GM18868 (cell line): ENCODE data around the gene FAM117A.
A peak's percentile ranks its signal among the peaks of the same experiment; 100 is the strongest.
"Not testable (repeated sequence)": the region's sequence is repeated elsewhere in the genome, so short reads cannot be mapped to it uniquely, and the experiment has no call there.

ENCODE experiments used
- ATAC-seq: cut with Tn5 transposase; IDR thresholded peaks from one replicate; pipeline ENCODE4 v1.9.1; 2021; ENCODE audit warnings: mild to moderate bottlenecking, moderate library complexity; ENCODE audit not compliant: unreplicated experiment

FAM117A gene

DNA sequence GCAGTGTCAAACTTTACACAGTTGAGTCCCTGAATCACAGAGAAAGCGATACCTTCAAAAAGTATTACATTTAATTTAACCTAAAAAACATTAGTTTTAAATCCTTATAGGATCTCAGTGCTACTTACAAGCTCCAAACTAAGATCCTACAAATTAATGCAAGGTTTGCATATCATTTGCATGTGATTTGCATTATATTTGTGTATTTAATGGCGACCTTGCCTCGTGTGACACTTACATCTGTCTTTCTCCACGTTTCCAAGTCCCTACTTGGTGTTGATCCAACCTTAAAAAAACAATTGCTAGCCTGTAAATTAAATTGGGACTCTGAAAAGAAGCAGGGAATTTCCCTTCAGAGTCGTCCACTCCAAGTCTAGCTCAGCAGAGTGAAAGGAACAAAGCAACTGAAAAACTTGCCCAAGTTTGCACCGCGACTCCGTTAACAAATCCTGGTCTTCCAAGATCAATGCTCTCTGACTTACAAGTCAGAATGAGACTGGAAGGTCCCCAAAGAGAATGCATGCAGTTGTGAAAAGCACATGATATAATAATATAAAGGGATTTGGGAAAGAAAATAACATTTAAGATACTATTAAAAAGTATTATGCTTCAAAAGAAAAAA is 739 bp upstream of the FAM117A start:
- ATAC-seq = no peak

DNA sequence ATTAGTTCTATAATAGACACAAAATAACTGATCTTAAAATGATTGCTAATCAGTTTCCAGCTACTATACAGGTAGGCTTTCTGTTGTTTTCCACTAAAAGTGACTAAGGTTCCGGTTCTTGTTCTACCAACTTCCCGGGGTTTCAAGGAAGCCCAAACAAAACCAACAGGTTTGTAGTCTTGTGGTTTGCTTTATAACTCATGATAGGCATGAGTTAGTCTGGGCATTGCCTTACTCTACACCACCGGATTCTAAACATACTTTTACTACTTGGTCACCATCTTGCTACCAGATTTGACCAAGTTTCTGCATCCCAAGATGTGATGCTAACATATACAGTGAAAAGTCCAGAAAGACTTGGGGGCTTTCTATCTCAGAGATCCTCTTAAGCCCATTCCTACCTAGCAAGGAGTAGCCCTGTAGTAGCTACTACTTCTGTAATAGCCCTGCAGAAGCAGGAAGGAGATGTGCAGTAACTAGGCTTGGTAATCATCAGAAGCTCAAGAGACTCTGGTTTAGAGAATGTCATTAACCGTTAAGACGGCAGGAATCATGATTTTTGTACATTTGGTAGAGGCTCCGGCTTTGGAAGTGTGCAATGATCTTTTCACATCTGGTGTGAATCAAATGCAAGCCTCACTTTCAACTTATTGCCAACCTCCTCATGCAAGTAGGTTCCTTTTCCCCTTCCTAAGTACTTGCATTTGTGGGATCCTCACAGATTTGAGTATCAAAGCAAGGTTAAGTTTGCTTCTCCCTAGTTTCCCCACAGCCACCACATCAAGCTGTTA is 1.6 kb downstream of the FAM117A start:
- ATAC-seq = no peak

DNA sequence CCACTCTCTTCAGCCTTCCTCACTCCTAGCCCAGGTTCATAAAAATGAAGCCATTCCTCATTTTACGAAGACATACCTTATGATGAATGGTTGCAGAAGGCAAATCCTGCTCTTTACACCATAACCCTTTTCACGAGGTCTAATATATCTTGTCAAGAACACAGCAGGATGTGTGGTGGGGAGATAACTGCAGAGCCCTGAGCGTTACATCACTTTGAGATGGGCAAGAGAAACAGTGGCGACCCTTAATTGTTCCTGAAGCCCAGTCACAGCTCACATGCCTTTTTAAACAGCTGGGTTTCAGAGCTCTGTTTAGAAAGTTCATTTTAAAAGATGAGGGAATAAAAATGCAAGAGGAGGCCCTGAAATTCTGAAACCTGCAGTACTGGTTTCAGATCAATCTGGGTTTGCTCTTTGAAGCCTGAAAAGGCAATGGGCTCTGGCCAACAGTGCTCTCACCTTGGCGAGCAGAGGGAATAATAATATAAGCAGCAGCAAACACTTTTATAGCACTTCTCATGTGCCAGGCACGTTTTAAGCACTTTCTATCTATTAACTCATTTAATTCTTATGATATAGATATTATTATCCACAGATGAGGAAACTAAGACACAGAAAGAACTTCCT is 2.9 kb downstream of the FAM117A start:
- no peak for ATAC-seq

DNA sequence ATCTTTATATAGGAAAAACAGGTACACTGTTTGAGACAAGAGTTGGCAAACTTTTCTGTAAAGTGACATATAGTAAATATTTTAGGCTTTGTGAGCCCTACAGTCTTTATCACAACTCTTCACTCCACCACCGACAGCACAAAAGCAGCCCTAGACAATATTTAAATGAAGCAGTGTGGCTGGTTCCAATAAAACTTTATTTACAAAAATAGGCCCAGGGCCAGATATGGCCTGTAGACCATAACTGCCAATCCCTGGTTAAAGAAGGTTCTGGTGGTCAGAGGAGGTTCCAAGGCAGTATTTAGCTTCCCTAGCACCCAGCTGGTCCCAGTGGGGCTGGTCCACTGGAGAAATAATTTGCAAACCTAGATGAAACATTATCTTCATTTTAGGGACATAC is 3.6 kb downstream of the FAM117A start:
- ATAC-seq = no peak

DNA sequence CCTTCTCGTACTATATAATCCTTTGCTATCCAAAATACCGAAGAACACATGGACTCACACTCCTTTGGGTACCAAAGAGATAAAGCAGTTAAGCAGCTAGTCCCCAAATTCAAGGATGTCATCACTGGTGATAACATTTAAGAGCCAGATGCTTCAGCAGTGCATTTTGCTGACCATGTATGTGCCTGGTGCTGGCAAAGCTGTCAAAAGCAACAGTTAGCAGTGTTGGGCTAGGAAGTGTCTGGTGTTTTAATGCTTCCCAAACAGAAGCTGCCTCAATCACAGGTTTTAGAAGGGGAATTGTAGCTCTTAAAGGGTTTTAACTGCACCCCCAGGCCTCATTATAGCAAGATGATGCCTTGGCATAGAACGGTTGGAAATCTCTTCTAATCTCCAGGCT is 4.7 kb downstream of the FAM117A start:
- ATAC-seq = no peak

DNA sequence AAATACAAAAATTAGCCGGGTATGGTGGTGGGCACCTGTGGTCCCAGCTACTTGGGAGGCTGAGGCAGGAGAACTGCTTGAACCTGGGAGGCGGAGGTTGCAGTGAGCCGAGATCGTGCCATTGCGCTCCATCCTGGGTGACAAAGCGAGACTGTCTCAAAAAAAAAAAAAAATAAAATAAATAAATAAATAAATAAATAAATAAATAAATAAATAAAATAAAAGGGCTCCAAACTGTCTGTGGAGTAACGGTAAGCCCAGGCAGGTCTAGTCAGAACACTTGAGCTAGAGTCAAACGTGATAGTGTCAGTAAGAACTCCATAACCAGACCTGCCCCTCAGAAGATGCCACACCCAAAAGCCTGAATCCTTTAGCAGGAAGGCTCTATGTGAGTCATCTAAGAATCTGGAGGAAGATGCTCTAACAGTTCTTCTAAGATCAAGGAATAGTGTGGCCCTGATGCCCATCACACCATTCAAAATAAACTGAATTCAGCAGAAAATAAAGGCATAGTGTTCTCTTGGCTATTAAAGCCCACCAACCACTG is 5.4 kb downstream of the FAM117A start:
- ATAC-seq = not testable (repeated sequence)

DNA sequence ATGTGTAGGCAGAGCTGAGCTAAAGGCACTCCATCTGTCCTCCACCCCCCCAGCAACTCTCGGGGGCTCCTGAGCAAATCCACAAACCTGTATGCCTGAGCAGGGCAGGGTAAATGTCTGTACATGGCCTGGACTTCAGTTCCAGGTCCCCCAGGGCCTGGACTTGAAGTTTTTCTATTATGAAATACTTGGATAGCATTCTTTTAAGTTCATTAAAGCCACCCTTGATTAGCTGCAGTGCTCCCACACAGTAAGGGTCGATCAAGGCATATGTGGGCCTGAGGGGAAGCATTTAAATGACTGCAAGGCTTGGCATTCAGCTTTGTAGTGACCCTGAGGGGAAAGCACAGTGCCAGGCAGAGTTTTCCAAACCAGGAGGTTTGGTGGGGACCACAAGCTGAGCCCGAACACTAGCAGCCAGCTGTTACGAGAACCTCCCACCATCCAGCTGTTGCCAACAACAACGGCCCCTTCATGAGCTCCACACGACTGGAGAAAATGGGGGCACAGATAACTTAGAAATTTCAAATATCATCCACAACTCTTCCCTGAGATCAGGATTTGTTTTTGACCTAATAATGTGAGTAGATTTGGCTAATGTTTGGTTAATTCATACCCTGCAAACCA is 6.7 kb downstream of the FAM117A start:
- no peak for ATAC-seq

DNA sequence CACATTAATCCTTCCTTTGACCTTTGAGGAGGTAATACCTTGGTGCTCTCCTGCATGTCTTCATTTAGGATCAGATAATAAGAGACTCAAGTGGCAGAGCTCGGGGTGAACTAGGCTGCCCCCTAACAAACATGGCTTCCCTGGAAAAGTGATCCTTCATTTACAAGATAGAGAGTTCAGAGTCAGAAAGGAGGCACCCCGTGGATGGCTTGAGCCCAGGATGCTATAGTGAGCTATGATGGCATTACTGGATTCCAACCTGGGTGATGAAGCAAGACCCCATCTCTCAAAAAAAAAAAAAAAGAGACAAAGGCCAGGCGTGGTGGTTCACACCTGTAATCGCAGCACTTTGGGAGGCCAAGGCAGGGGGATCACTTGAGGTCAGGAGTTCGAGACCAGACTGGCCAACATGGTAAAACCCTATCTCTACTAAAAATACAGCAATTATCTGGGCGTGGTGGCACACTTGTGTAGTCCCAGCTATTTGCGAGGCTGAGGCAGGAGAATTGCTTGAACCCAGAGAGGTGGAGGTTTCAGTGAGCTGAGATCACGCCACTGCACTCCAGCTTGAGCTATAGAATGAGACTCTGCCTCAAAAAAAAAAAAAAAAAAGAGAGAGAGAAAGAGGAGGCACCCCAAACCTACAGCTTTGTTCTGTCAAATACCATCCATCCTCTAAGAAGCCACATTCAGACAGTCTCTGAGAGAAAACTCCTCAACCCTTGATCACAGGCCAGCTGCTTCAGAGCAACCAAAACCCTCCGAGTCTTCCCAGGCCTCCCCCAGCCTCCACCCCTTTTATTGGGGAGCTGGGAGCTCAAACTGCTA is 7.4 kb downstream of the FAM117A start:
- no peak for ATAC-seq

DNA sequence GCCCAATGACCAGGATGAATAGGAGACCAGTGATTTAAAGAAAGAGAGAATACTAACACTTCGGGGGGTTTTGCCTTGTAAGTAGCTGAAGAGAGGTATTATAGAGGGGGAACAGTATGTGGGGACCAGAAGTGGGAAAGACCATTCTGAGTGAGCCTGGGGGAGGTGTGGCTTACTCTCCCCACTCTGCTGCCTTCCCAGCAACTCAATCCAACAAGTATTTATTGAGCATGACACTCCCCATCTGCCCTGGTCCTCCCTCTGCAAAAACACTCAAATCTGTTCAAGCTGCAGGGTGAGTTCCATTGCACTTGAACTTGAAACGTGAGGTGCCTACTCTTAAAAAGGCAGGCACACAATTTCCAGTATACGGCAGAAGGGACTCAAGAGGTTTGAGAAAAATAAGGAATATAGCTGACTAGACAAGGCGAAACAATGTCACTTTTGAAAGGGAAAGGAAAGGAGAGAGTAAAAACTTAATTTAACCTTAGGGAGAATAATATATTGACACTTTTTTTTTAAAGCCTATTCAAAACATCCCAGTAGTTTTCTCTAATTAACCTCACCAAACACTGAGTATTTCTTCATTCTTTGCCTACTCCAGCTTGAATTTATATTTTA is 8.2 kb downstream of the FAM117A start:
- no peak for ATAC-seq

DNA sequence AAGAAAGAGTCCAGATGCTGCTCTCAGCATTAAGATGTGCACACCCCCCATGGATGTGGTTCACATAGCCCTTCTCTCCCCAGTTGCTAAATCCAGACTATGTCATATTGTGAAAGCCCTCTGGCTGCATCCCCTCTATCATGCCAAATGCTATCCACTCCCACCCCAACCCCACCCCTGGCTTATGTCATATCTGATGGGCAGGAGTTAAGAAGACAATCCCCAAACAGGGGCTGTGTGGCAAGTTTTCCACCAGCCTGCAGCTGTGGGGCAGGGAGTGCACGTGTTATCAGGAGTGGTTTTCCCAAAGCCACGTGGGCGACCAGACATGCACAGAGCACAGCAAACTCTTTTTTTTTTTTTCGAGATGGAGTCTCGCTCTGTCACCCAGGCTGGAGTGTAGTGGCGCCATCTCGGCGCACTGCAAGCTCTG is 10.0 kb downstream of the FAM117A start:
- no peak for ATAC-seq

DNA sequence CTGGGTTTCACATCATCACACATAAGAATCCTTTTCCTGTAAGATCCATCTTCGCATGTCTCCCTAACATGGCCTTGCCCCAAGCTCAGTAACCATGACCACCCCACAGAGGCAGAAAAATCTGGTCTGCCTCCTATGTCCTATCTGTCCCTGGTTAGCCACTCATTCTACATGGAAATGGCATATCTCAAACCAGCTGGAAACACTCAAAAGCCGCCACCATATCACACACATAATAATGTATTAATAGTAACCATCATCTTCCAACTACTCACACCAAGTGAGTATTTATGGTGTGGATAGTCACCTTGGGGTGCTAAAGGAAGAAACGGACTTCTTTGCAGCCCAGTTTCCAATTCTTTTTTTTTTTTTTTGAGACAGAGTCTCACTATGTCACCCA is 11.4 kb downstream of the FAM117A start:
- no peak for ATAC-seq

DNA sequence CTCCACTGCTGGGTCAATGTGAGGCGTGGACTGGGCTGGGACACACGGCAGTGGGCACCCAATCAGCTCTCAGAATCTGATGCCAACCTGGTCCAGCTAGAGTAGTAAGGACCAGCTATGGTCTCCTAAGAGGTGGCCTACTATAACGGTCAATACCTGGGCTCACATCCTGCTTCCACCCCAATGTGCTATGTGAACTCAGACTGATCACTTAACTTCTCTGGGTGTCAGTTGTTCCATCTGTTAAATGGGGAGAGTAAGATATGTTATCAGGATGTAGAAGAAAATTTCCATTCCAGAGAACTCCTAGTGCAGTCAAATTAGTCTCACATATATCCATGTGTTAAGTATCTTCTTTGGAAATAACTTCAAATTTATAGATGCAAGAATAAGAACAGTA is 14.2 kb downstream of the FAM117A start:
- no peak for ATAC-seq

DNA sequence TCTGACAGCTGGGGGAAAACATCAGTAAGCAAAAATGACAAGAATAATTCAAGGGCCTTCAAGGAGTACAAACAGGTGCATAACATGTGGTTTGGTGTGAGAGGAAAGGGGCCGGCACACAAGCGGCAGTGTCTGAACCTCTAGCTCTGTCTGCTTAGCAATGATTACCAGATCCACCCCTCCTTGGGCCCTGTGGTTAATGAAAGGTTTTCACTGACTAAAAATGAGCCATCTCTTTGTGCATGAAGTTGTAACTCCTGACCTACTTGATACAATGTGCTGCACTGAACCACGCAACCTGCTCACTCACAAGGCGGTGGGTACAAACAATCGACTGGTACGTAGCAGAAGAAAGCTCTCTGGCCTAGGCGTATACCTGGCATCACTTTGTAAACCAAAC is 15.1 kb downstream of the FAM117A start:
- peak; percentile 80 for ATAC-seq

DNA sequence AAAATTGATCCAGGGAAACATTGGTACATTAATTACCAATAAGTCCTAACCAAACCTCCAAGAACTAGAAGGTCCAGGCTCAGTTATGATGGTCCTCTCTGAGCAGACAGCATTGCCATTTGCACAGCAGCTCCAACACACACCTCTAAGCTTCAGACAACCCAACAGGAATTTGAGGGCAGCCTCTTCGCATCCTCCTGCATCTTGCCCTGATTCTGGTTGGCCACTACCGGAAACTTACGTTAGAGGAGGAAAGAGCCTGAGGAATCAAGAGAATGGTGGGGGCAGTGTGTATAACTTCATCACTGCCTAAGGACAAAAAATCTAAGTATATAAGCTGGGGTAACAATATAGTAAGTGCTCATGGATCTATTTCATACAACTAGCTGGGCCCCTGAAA is 15.7 kb downstream of the FAM117A start:
- no peak for ATAC-seq

DNA sequence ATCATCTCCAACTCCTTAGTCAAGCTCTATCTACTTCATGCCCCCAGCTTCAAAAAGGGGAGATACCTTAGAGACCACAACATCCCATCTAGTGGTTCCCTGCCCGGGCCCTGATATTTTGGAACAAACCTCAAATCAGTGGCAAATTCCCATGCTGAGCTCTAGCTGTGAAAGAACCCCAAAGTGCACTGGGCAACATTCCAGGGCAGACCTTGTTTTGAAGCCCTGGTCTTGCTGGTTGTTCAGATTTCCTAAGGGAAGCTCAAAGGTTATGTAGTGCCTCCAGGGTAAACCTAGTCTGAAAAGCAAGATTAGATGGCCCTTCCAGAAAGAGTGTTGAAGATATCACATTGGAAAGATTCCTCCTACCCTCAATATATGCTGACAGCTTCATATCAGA is 16.3 kb downstream of the FAM117A start:
- ATAC-seq = no peak

DNA sequence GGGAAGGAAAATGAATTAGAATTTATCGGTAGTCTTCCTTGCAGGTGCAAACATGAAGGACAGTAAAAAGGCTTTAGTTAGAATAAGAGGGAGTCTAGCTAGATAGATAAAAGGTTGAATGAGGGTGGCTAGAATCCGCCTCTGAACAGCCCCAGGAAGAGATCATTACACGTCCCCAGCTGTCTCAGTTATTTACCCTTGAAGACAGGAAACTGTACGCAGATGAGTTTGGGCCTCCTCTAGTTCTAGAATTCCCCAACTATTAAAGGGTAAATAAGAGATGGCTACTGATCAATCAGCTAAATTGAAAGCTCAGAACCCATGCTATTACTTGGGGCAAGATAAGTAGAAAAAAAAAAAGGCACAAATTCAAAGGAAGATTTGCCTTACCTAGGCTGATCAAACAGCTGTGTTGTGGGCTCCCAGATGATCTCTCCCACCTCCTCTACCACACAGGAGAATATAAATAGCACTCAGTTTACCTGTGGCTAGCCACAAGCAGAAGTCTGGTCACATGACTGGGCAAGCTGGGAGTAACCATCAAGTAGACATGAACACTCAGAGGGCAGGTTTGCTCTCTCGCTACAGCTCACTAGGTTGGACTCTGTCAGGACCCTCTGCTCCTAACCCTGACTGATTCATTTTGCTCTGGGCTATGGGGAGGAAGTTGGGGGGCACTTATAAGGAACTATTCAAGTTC is 17.0 kb downstream of the FAM117A start:
- ATAC-seq = peak; percentile 59

DNA sequence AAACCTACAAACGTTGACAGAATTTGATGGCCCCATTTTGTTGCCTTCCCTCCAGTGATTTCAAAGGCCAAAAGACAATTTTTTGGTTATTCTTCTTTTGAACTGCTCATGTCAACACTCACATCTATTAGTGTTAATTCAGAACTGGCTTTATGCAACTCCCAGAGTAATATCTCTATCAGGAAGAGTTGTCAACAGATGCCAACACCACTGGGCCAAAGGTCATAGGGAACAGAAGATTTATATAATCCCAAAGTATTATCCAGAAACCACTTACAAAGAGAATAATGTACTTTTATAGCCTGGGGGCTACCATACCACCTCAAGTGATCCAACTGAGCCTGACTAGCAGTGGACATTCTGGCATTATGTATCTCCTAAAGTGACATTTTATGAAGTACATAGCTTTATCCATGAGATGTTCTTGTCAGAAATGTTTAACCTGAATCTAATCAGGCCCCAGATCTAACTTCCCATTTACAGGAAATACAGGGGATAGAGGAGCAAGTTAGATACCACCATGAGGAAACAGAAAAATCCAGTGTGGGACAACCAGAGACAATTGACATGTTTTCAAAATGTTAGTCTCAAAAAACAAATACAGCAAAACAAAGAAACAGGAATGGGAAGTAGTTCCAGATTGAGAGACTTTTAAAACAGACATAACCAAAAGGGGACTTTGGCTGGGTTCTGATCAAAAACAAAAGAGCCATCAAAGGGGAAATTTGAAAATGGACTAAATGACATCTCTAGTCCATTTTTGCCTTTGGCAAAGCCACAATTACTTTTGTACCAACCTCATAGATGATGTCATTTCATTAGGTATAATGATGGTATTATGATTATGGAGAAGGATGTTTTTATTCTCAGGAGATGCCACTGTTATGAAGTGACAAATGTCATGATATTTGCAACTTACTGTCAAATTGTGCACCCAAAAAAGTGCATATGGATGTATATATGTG is 18.5 kb downstream of the FAM117A start:
- no peak for ATAC-seq

DNA sequence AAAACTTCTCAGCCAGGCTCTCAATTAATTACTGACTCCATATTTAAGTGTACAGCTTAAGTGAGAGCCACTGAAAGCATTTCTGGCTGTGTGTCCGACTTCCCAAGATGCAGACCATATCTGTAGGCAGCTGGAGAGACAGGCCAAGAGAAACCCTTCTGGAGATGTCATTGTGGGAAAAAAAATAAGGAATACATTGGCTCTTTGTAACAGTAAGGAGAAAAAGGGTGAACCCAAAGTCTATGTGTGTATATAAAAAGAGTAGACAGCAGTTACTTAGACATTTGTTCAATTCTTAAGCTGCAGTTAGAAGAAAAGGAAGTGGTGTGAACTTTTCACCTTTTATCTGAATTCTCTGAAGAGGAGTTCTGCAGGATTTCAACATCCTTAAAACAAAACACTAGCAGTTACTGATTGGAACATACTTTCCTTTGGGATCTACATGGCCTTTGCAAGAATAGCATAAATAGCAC is 21.7 kb downstream of the FAM117A start:
- ATAC-seq = no peak
